Medulla oblongata (tissue), 1 donor: ENCODE measurements around the gene AFMID.
"Not testable (repeated sequence)": the region's sequence is repeated elsewhere in the genome, so short reads cannot be mapped to it uniquely, and the experiment has no call there.

ENCODE experiments used
- DNase-seq: peaks from one replicate; pipeline ENCODE4 v3.0.0-alpha.2; 2015; ENCODE audit errors: extremely low spot score

AFMID gene

GRCh38 chr17:78186692-78187595 lies at the start of gene AFMID, which contains the start of gene TK1:
Gene AFMID, plus strand, starts transcription at chr17:78187362. Its CDS starts 9 bp downstream, at chr17:78187371.
Gene TK1, minus strand, starts transcription at chr17:78187052. Its CDS starts 58 bp downstream, at chr17:78186994.
- DNase-seq: peak; percentile 97

DNA sequence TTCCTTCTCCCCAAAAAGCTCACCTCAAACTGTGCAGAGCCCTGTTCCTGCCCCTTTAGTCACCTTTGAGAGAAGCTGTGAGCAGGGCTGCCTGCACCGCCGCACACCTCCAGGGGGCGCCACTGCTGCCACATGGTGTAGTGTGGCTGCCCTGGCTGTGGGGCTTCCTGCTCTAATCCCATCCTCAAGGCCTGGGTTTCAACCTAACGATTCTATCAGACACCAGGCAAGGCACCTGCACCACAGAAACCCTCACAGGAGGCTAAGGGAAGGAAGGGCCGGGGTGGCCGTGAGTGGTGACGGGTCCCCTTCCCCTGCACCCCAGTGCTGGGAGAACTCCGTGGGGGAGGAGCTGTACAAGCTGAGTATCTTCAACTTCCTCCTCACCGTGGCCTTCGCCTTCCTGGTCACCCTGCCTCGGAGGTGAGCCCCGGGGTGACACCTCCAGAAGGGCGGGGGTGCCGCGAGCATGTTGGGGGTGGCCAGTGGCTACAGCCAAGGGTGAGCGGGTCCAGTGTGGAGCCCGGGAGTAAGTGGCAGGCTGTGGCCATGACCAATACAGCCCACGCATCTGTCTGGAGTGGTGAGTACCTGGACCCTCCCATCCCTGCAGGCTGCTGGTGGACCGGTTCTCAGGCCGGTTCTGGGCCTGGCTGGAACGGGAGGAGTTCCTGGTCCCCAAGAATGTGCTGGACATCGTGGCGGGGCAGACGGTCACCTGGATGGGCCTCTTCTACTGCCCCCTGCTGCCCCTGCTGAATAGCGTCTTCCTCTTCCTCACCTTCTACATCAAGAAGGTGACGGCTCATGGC lies 49.6 kb upstream of the AFMID start:
- no peak for DNase-seq

- no peak for DNase-seq
These were observed 48.7 kb upstream of the AFMID start for GRCh38 chr17:78138204-78139060.

- DNase-seq: not testable (repeated sequence)
These were observed 47.3 kb upstream of the AFMID start for GRCh38 chr17:78139861-78140168.

DNA sequence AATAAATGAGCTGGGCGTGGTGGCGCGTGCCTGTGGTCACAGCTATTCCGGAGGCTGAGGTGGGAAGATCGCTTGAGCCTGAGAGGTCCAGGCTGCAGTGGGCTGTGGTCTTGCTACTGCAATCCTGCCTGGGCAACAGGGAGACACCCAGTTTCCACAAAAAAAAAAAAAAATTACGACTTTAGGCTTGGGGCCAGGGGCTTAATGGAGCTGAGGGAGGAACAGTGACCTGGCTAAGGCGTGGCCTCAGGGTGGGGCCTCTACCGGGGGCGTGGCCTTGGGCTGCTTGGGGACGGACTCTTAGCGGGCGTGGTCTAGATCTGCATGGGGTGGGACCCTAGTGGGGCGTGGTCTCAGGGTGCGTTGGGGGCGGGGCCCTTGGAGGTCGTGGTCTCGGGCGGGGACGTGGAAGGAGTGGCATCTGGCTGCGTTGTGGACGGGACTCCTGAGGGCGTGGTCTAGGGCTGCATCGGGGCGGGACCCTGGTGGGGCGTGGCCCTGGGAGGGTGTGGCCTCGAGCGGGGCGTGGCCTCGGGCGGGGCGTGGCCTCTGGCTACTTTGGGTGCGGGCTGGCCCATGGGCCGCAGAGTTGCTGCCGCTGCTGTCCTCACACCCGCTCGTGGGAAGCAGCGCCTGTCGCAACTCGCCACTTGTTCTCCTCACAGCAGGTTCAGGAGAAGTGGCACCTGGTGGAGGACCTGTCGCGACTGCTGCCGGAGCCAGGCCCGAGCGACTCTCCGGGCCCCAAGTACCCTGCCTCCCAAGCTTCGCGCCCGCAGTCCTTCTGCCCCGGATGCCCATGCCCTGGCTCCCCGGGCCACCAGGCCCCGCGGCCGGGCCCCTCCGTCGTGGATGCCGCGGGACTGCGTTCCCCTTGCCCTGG lies 46.8 kb upstream of the AFMID start:
- peak; percentile 64 for DNase-seq

GRCh38 chr17:78141437-78142118 lies 45.6 kb upstream of the AFMID start:
- DNase-seq: no peak

- DNase-seq: no peak
These were observed 44.9 kb upstream of the AFMID start for GRCh38 chr17:78142119-78142861.

DNA sequence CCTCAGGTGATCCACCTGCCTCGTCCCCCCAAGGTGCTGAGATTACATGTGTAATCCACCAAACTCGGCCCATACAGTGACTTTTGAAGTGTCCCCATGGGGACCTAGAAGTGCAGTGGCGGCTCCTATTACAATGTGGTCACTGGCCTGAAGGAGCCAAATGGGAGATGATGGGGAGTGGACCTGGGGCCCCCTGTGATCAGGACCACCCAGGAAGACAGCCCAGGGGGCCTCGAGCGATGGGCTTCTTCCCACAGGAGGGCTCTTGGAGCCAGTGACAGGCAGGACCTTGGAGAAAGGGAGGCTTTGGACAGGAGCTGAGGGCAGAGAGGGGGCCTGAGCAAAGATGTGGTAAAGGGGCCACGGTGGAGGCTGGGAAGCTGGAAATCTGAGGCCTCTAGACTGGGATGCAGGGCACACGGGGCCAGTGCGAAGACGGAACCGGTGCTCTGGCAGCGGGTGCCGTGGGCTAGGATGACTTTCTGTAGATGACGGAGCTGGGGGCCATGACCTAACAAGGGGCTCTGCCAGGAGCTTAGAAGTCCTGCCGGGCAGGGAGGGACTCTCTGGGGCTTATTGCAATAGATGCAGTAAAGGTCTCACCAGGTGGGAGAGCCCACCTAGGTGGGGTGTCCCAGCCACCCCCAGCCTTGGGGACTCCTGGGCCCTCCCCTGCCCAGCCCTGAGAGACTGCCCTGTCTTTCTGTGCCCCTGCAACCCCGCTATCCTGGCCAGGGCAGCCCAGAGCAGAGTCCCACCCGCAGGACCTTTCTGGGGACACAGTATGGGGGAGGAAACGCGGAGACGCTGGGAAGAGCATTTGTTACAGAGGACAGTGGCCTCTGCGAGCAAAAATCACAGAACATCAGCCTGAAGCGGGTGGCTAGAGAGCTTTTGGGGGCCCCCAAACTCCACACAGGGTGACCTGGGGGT lies 43.7 kb upstream of the AFMID start:
- DNase-seq: no peak

DNA sequence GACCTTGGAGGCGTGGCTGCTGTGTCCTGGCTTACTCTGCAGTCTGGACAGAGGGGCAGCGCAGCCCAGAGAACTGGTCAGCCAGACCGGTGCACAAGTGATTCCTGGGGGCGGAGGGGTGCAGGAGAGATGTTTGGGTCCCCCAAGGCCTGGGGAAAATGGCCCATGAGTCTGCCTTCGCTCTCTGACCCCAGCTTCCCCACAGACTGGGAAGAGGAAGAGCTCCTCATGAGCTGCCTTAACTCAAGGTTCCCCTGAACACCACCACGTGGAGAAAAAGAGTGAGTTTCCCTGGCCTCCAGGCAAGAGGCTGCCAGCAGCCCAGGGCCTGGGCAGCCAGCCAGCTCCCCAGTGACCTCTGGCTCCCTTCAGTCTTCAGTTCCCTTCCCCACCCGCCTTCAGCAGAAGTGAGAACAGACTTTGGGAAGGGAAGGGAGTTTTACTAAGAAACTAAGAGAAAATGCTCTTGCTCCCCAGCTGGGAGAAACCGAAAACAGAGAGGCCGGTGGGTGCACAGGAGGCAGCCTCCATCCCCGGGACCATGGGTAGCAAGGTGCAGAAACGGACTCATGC lies 42.9 kb upstream of the AFMID start:
- peak; percentile 95 for DNase-seq

DNA sequence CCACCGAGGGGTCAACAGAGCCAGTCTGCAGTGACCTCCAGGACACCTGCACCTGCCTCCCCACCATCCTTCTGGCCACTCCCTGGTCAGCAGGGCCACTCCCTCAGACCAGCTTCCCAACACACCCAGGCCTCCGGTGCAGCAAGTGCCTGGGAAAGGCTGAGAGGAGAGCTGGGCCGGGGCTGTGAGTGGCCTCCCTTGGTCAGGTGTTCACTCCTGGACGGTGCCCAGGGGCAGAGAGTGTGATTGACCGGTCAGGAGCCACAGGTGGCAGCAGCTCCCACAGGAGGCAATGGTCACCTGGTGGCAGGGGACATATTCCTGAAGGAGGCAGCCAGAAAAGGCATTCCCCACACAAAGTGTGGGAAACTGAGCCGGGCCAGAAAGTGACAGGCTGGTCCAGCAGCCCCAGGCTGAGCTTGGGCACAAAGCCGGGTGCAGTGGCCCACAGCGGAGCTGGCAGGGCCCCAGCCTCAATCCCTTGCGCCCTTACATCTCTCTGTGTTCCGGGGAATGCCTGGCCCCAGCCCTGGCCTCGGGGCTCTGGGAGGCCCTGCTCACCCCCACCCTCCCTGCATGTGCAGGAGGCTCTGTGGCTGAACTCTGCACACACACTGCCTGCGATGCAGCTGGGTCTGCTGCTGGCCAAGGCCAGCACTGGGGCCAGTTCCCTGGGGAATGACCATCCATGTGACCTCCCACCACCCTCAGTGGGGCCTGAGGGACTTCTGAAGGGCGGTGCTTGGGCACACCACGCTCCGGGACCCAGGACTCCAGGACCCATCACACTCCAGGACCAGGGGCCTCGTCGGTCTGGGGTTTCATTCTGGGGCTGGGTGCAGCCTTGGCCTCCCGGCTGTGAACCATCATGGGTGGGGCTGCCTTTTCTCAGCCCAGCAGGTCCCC lies 42.2 kb upstream of the AFMID start:
- DNase-seq: peak; percentile 56

- no peak for DNase-seq
These were observed 40.7 kb upstream of the AFMID start for GRCh38 chr17:78146471-78146869.

GRCh38 chr17:78146881-78147280 lies 40.3 kb upstream of the AFMID start:
- no peak for DNase-seq

GRCh38 chr17:78147315-78147998 lies 39.7 kb upstream of the AFMID start:
- no peak for DNase-seq

DNA sequence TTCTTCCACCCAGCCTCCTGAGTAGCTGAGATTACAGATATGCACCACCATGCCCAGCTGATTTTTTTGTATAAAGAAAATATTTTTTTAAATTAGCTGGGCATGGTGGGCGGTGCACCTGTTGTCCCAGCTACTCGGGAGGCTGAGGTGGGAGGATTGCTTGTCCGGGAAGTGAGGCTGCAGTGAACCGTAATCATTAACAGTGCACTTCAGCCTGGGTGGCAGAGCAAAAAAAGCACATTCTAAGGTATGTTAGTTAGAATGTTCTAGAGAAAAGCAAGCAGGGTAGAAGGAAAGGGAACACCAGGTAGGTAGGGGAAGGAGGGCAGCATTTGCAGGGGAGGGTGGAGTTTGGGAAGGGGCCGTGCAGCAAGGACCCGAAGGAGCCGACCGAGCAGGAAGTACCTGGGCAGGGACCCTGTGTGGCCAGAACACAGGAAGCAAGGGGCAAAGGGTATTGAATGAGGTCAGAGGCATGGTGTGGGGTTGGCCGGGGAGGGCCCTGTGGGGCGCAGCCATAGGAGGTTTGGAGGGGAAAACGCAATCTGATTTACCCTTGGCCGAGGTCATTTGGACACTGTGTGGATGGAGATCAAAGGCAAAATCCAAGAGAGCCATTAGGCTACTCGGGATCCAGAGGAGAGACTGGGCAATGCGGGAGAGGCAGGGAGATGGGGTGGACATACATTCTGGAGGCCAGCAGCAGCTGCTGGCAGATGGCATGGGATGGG lies 38.7 kb upstream of the AFMID start:
- no peak for DNase-seq

DNA sequence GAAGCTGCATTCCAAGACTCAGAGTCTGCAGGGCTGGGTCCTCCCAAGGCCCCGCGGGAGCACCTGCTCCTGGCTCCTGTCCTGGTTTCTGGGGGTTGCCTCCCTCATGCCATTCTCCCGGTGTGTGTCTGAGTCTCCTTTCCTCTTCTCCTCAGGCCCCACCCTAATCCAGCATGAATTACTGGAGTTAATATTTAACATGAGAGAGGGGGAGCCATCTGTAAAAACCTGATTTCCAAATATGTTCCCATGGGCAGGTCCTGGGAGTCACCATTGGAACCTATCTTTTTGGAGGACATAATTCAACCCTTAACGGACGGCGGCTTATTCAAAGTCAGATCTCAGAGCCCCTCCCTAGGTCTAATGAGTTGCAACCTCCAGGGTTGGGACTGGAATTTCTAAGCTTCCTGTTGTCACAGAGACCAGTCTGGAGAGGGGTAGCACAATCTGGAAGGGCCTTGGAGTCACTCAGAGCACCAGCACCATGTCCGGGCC lies 35.6 kb upstream of the AFMID start:
- DNase-seq: no peak
